ENCODE results near the gene DTNB. TPM values are rescaled to one million over a fixed set of nuclear protein-coding genes. Genes with fewer than 3 reads are reported as not detected.

The DTNB gene
- total RNA-seq, 1 experiment from 2014 or later: 19.6 TPM

DNA sequence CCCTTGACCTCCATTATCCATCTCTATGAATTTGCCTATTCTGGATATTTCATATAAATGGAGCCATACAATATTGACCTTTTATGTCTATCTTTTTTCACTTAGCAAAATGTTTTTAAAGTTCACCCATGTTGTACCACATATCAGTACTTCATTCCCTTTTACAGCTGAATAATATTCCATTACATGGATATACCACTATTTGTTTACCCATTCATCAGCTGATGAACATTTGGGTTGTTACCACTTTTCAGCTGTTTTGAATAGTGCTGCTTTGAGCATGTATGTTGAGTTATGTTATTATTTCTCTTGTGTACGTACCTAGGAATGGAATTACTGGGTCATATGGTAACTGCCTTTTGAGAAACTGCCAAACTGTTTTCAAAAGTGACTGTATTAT lies 238.0 kb downstream of the DTNB start:
- Histone ChIP-seq H3K36me3 (ENCODE audit: insufficient read depth, low read length, poor library complexity, severe bottlenecking) (no peaks in the 10 kb centered on the region), H3K4me1 (ENCODE audit: insufficient read depth, low read length, poor library complexity, severe bottlenecking) (no peaks in the 10 kb centered on the region), H3K4me3 (ENCODE audit: low read depth, low read length, poor library complexity, severe bottlenecking) (no peak overlapping the region), H3K27ac (ENCODE audit: low read depth, low read length, poor library complexity, severe bottlenecking) (no peak overlapping the region), H3K27me3 (replicated peaks; ENCODE audit: insufficient read depth, low read depth, low read length, poor library complexity) (no peaks in the 10 kb centered on the region), H3K9me3 (ENCODE audit: low read depth, low read length, poor library complexity, severe bottlenecking) (no peaks in the 10 kb centered on the region)
- ChIA-PET CTCF (no interaction called here), POLR2A (ENCODE audit: low non-redundant PET) (no interaction called here)
- DNase-seq (ENCODE audit: low spot score): no peak
- BruUV-seq (replicated peaks): no TSS peak
- intact Hi-C loops (cut with micrococcal nuclease; ENCODE audit: unreplicated experiment): no loop called here
- TF ChIP-seq EZH2 (IDR thresholded peaks at IDR 0.05; ENCODE audit: borderline replicate concordance, low read depth, low read length, poor library complexity, severe bottlenecking): no peak
- TF ChIP-seq, protein P1, sequence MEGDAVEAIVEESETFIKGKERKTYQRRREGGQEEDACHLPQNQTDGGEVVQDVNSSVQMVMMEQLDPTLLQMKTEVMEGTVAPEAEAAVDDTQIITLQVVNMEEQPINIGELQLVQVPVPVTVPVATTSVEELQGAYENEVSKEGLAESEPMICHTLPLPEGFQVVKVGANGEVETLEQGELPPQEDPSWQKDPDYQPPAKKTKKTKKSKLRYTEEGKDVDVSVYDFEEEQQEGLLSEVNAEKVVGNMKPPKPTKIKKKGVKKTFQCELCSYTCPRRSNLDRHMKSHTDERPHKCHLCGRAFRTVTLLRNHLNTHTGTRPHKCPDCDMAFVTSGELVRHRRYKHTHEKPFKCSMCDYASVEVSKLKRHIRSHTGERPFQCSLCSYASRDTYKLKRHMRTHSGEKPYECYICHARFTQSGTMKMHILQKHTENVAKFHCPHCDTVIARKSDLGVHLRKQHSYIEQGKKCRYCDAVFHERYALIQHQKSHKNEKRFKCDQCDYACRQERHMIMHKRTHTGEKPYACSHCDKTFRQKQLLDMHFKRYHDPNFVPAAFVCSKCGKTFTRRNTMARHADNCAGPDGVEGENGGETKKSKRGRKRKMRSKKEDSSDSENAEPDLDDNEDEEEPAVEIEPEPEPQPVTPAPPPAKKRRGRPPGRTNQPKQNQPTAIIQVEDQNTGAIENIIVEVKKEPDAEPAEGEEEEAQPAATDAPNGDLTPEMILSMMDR (conservative IDR thresholded peaks at IDR 0.05; ENCODE audit: low read depth, low read length): no peak

DNA sequence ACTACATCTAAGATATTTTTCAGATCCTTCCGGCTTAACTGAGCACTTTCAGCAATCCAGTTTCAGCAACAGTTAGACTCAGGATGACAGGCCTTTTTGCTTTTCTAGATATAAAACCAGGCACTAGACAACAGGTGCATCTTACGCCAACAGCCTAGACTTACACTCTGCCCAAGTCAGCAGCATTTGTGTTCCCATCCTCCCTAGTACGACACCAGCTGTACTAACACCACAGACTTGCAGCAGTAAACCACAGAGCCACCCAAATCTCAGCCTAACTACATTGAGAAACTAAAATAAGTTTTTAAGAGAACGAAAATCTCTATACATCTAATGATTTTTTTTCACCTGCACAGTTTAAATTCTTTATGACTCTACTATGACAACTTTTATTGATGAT lies 241.8 kb downstream of the DTNB start:
- Histone ChIP-seq H3K27me3 (replicated peaks; ENCODE audit: insufficient read depth, low read depth, low read length, poor library complexity) (no peaks in the 10 kb centered on the region), H3K27ac (ENCODE audit: low read depth, low read length, poor library complexity, severe bottlenecking) (no peak overlapping the region), H3K4me3 (ENCODE audit: low read depth, low read length, poor library complexity, severe bottlenecking) (no peak overlapping the region), H3K36me3 (ENCODE audit: insufficient read depth, low read length, poor library complexity, severe bottlenecking) (no peaks in the 10 kb centered on the region), H3K4me1 (ENCODE audit: insufficient read depth, low read length, poor library complexity, severe bottlenecking) (no peaks in the 10 kb centered on the region), H3K9me3 (ENCODE audit: low read depth, low read length, poor library complexity, severe bottlenecking) (no peaks in the 10 kb centered on the region)
- POLR2A ChIA-PET (ENCODE audit: low non-redundant PET): no interaction called here
- intact Hi-C loops (cut with micrococcal nuclease; ENCODE audit: unreplicated experiment): no loop called here
- TF ChIP-seq EZH2 (IDR thresholded peaks at IDR 0.05; ENCODE audit: borderline replicate concordance, low read depth, low read length, poor library complexity, severe bottlenecking): no peak
- TF ChIP-seq, protein P1 (conservative IDR thresholded peaks at IDR 0.05; ENCODE audit: low read depth, low read length): no peak
- BruUV-seq (replicated peaks): no TSS peak
- DNase-seq (ENCODE audit: low spot score): no peak
- CTCF ChIA-PET: no interaction called here

DNA sequence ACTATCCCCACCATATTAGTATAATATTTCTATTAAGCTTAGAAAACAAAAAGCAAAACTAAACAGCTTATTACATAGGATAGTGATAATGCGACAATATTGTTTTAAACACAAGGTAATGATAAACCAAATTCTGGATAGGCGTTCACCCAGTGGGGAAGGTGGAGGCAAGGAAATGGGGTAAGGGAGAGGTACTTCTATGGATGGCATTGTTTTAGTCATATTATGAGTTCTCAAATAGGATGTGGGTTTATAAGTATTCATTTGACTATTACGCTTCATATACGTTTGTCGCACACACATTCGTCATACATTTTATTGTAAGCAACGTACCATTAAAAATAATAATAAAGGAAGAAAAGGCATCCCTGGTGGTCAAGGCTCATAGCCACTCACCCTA lies 242.8 kb downstream of the DTNB start:
- no peak for DNase-seq (ENCODE audit: low spot score)
- ChIA-PET CTCF (no interaction called here), POLR2A (ENCODE audit: low non-redundant PET) (no interaction called here)
- BruUV-seq (replicated peaks): no TSS peak
- H3K4me1 ChIP-seq (ENCODE audit: insufficient read depth, low read length, poor library complexity, severe bottlenecking): no peaks in the 10 kb centered on the region
- H3K36me3 ChIP-seq (ENCODE audit: insufficient read depth, low read length, poor library complexity, severe bottlenecking): no peaks in the 10 kb centered on the region
- H3K27me3 ChIP-seq (replicated peaks; ENCODE audit: insufficient read depth, low read depth, low read length, poor library complexity): no peaks in the 10 kb centered on the region
- no peak overlapping the region for H3K4me3 ChIP-seq (ENCODE audit: low read depth, low read length, poor library complexity, severe bottlenecking)
- H3K27ac ChIP-seq (ENCODE audit: low read depth, low read length, poor library complexity, severe bottlenecking): no peak overlapping the region
- TF ChIP-seq EZH2 (IDR thresholded peaks at IDR 0.05; ENCODE audit: borderline replicate concordance, low read depth, low read length, poor library complexity, severe bottlenecking): no peak
- TF ChIP-seq, protein P1 (conservative IDR thresholded peaks at IDR 0.05; ENCODE audit: low read depth, low read length): no peak
- no peaks in the 10 kb centered on the region for H3K9me3 ChIP-seq (ENCODE audit: low read depth, low read length, poor library complexity, severe bottlenecking)
- intact Hi-C loops (cut with micrococcal nuclease; ENCODE audit: unreplicated experiment): no loop called here

Data from A673 (cell line).